M059J (cell line): Measurements from ENCODE around the gene FAM170B. TPM values are rescaled to one million over a fixed set of nuclear protein-coding genes. Genes with fewer than 3 reads are reported as not detected.

Source experiments
- DNase-seq: peaks from one replicate; pipeline ENCODE4 v3.0.0-alpha.2; 2012; ENCODE audit warnings: low read depth
- total RNA-seq: library from RNA; depleted of rRNA; stranded (reverse); fragments of >200 nt; shearing (Covaris generic); gene quantifications from 2 replicates; pipeline ENCODE4 v1.2.3, GENCODE V29; 2014; rRNA removed

Gene FAM170B
- not detected in 2 replicates for total RNA-seq

GRCh38 chr10:49133706-49134248 lies at the start of gene FAM170B:
Gene FAM170B, minus strand, starts transcription at chr10:49134021. Its CDS starts 103 bp downstream, at chr10:49133918.
- DNase-seq, result no peak

DNA sequence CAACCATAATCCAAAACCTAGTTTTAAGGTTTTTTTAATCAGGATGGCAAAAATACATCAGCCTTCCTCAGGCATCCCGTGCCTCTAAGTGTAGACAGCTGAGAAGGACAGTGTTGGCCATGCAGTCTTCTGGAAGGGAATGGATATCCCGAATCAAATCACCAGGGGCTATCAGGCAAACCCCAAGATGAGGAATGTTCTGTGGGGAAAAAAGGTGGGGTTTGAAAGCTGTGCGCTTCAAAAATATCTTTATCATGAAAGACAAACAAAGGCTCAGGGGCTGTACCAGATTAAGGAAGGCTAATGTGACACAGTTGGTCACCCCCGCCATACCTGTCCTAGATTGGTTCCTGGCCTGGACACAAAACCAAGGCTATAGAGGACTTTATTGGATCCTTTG lies 49.0 kb upstream of the FAM170B start:
- no peak for DNase-seq

DNA sequence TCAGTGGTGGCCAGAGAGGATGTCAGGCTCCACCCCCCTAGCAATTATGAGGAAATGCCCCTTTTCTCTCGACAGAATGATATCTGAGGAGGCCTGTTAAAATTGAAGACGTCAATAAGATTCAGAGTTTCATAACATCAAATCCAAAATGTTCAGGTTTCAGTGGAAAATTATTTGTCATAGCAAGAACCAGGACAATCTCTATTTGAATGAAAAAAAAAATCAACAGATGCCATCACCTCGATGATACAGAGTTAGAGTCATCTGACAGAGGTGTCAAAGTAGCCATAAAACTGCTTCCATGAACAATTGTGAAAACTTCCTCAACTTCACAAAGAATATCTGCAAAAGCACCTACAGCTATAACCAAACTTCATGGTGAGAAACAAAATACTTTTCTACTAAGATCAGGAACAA lies 46.6 kb upstream of the FAM170B start:
- DNase-seq, result no peak

DNA sequence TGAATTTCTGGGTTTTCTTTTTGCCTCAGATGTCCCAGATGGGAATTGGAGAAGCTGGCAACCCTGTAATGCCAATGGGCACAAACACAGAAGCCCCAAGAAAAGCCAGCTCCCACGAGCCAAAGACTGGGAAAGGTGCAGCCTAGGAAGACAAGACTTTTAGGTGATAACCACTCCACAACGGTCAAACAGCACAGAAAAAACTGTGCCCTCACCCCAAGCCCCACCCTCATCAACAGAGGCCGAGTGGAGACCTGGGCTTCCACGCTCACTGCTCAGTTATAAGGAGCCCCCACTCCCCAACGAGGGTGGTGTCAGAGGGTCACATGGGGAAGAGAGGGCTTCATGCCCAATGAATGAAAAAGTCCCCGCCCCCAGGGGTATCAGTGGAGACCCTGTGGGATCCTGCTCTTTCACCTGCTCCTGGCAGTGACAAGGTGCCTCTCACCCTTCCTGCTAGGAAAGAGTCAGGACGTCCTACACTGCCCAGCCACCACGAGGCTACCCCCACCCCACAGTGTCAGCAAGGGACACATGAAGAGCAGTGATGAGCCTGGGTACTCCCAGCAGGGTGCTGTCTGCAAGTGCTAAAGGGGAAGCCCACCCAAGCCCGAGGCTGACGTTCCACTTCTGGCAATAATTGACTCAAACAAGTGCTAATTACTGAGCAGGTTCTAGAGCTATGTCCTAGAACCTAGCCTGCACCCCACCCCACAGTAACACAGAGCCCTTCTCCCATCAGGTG lies 46.0 kb upstream of the FAM170B start:
- no peak for DNase-seq

DNA sequence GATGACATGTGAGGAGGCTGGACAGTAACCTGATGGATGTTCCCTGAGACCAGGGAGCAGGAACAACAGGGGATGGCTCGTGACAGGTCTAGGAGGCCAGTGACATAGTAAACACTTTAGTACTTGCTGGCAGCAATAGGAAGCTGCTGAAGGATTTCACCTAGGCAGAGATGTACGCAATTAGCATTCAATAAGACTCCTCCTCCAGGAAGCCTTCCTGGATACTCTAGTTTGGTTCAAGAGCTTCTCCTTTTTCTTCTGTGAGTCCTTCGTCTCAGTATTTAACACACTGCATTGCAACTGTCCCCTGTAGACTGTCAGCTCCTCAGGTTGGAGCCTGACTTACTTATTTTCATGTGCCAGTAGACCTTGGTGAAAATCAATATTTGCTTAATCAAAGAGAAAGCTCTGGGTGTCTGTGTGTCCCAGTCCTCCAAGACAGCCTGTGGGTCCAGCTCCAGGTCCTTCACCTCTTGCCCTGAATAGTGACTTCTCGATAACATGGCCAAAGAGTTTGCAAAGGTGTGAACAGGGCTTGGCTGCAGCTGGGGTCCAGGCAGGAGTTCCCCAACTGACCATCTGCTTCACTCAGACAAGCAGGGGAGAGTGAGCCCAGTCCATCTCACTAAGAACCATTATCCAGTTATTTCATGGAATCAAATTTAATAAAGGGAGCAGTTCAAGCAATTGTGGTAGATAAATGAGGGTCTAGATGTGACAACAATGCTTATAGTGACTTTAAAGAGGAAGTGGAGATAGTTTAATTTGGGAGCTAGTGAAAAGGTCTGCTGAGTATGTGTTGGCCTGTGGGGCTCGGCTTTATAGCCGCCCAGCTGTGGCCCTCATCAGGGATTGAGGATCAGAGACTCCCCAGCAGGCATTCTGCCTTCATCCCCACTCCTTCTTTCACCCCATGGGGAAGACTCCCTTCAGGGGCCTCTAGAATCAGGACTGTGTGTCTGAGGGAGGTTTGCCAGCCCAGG lies 45.0 kb upstream of the FAM170B start:
- DNase-seq, result no peak

GRCh38 chr10:49177391-49178355 lies 43.9 kb upstream of the FAM170B start:
- DNase-seq, result peak; percentile 93

DNA sequence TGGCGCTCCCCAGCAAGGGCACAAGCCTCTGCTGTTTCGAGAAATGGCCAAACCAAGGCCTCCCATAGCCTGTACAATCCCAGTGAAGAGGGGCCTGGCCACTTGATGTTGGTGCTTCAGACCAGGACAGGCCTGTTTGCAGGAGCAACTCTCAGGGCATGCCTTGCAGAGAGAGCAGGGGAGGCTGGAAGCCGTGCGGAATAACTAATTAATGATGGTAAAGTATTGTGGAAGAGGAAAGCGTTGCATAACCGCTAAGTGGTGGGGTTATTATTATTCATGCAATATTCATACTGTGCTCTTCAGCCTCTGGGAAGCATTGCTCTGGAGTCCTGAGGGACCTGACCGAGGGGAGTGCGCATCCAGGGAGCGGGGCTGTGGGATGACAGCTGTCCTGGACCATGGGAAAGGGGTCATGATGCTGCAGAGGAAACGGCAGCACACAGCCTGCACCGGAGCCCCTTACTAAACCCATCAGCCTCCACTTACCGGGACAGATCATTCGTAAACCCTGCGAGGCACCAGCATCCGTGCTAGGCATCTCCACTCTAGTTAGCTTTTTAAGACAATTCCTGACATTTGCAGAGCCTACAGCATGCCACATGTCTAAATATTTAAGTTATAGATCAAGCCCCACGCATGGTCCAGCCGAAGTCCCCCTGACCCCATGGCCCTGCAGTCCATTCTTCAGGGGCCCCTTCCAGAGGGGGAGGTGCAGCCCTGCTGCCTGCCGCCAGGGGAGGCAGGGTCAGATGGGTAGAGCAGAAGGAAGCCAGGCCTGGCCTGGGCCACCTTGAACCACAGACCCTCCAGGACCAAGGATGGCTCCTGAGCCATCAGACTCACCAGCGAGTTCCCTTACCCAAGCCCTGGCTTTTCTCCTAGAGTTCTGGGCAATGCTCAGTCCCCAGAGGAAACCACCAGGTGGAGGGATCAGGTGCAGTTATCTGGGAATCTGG lies 42.8 kb upstream of the FAM170B start:
- DNase-seq, result no peak

- DNase-seq, result no peak
Observed at GRCh38 chr10:49175587-49176309, 41.9 kb upstream of the FAM170B start.

DNA sequence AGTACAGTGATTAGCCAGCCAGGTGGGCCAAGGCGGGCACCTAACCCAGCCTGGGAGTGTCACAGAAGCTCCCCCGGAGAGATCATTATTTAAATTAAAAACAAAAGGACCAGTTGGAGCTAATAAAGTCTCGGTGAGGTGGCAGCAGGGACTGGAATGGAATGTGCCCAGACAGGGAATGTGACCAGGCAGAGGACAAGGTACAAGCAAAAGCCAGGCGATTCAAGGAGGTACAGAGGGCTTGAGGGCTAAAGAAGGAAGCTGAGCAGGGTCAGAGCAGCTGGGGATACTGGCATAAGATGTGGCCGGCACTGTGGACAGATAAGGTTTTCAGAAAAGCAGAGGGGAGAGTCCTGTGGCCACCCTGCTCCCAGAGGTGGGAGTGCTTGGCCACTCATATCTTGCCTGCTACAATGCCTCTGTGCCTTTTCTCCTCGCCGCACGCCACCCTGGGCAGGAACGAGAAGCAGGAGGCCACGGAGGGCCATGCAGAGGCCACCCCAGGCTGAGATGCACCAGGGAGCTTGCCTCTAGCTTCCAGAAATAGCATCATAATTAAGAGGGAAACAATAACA lies 41.2 kb upstream of the FAM170B start:
- DNase-seq, result no peak

DNA sequence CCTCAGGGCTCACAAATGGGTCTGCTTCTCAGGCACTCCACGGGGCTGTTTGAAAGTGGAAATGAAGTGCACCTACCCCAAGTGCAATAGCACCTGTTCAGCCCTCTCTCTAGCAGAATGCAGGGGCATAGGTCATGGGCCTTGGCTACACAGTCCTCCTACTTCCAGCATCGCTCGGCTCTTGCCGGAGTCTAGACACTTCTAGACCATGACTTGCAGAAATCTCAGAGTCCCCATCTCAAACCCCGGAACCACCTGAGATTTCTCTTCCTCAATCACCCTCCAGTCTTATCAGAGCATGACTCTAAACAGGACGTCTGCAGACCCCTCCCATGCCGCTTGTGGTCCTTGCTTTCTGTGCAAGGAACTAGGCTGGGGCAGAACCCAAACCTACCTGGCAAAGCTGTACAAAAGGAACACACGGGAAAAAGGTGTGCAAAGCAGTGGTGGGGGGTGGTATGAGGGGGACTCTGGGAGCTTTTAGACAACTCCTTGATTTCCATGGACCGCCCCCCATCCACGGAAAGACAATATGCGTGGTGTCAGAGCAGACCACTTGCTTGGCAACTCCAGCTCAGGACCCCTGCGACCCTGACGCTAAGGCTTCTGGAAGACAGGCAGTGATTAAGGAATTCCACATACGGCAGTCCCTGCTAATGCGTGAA lies 40.6 kb upstream of the FAM170B start:
- DNase-seq, result no peak

GRCh38 chr10:49173853-49174252 lies 40.0 kb upstream of the FAM170B start:
- no peak for DNase-seq

GRCh38 chr10:49173201-49173772 lies 39.5 kb upstream of the FAM170B start:
- DNase-seq, result no peak

DNA sequence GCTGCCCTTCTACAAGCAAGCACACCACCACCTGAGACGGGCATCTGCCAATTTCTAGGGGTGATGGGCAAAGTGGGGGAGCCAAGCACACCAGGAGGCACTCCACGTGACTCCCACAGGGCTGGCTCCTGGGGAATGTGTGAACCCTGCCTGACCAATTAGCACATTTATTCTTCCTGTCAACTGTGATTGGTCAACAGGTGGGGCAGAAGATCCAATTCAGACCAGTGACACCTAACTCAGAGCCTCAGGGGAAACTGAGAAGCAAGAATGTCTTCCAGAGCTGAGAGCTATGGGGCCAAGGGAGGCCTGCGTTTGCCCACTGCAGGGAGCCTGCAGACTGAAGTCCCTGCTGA lies 38.9 kb upstream of the FAM170B start:
- DNase-seq, result no peak

GRCh38 chr10:49172061-49172776 lies 38.4 kb upstream of the FAM170B start:
- DNase-seq, result no peak

DNA sequence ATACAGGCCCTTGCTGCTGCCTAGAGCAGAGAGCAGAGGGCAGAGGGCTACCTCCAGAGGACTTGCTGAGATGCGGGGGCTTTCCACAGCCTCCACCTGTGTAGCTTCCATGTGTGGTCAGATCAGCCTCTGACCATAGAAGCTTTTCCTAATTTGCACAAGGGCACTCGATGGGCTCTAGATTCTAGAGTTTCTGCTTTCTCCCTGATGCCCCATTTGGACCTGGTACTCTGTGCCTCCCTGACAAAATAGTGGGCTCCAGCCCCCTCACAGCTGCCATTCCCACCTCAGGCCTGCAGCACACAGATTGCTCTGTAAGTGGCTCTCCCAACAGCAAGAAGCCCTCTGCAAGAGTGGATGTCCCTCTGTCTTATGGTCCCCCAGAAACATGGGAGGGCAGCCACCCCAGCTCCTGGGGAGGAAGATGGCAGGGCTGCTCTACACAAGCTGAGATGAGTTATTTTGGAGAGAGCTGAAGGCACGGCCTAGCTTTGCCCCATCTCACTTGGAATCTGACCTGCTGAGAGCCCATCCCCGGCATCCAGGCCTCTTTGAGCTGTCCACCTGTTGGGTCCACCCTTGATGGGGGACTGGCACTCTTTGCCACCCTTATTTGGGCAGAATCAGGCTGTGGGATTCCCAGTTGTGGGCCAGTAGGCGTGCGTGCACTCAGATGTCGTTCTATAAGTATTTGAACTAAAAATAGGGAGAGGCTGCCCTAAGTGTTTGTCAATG lies 37.7 kb upstream of the FAM170B start:
- DNase-seq, result no peak

- no peak for DNase-seq
Observed at GRCh38 chr10:49170632-49171325, 37.0 kb upstream of the FAM170B start.
